Activated naive CD8-positive, alpha-beta T cell treated with anti-CD3 and anti-CD28 coated beads for 36 hours (primary cell): ENCODE measurements around the gene OR52H1. TPM values are rescaled to one million over a fixed set of nuclear protein-coding genes. Genes with fewer than 3 reads are reported as not detected.
"Not testable (repeated sequence)": the region's sequence is repeated elsewhere in the genome, so short reads cannot be mapped to it uniquely, and the experiment has no call there.

Source experiments
- DNase-seq: peaks from one replicate; pipeline ENCODE4 v3.0.0; 2021
- H3K27ac Mint-ChIP-seq: one replicate; pipeline ENCODE4 v1.8.0; 2022; ENCODE audit warnings: mild to moderate bottlenecking, moderate library complexity, mixed read lengths
- H3K27me3 Mint-ChIP-seq: one replicate; pipeline ENCODE4 v1.8.0; 2022; ENCODE audit warnings: mild to moderate bottlenecking, mixed read lengths
- H3K36me3 Mint-ChIP-seq: one replicate; pipeline ENCODE4 v1.8.0; 2021; ENCODE audit warnings: mild to moderate bottlenecking, mixed read lengths
- H3K4me1 Mint-ChIP-seq: one replicate; pipeline ENCODE4 v1.8.0; 2021; ENCODE audit warnings: mixed read lengths
- H3K4me3 Mint-ChIP-seq: one replicate; pipeline ENCODE4 v1.8.0; 2022; ENCODE audit warnings: mild to moderate bottlenecking, moderate library complexity, mixed read lengths
- H3K9me3 Mint-ChIP-seq: one replicate; pipeline ENCODE4 v1.8.0; 2022; ENCODE audit warnings: mixed read lengths
- total RNA-seq, 2 experiments: library from RNA; stranded (reverse); gene quantifications; one replicate each; pipeline ENCODE4 v1.2.3, GENCODE V29; 2021

OR52H1 gene
- not detected for total RNA-seq

DNA sequence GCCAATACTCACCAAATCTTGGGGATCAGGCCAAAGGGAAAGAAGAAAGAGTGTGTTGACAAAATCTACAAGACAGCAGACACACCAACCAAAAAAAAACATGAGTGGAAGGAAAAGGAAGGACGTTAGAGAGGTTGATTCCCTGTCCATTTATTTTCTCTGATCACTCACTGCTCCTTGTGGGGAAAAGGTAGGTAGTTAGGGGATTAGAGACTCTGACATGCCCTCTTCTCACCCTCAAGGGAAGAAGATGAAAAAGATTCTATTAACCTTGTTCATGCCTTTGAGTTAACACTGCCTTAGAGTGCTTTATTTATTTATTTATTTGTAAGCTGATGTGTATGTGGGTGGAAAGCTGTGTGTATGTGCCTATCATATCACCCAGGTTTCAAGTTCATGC is at the start of gene OR52H1:
Gene OR52H1, minus strand, starts transcription at position 101 of the 400 bp plus-strand sequence. CDS start 3,035 bp downstream, outside the sequence.
- Mint-ChIP-seq H3K36me3 (no peaks in the 10 kb centered on the region), H3K27me3 (peaks cover 4% of the 10 kb centered on the region), H3K27ac (no peak within 1 kb of the TSS), H3K4me1 (no peaks in the 10 kb centered on the region), H3K4me3 (no peak within 1 kb of the TSS), H3K9me3 (no peaks in the 10 kb centered on the region)
- no peak for DNase-seq

DNA sequence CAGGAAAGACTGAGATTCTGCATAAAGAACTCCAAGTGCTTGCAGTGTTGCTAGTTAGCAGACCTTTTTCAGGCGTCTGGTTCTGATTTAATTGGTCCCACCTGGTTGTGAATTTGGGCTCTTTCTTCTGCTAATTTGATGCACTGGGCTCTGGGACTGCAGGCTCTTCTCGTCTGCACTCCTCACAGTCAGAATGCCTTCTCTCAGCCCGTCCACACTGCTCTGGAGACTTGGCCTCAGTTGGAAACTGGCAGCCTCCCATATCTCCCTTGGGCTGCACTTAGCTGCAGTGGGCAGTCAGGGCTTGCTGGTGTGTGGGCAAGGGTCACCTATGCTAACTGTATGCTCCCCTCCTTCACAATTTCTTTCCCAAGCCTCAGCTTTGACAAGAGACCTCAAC is 49.6 kb upstream of the OR52H1 start:
- Mint-ChIP-seq H3K4me1 (peaks cover 12% of the 10 kb centered on the region), H3K27ac (no peak overlapping the region), H3K4me3 (no peak overlapping the region), H3K27me3 (peaks cover 15% of the 10 kb centered on the region), H3K9me3 (no peaks in the 10 kb centered on the region), H3K36me3 (no peaks in the 10 kb centered on the region)
- no peak for DNase-seq

DNA sequence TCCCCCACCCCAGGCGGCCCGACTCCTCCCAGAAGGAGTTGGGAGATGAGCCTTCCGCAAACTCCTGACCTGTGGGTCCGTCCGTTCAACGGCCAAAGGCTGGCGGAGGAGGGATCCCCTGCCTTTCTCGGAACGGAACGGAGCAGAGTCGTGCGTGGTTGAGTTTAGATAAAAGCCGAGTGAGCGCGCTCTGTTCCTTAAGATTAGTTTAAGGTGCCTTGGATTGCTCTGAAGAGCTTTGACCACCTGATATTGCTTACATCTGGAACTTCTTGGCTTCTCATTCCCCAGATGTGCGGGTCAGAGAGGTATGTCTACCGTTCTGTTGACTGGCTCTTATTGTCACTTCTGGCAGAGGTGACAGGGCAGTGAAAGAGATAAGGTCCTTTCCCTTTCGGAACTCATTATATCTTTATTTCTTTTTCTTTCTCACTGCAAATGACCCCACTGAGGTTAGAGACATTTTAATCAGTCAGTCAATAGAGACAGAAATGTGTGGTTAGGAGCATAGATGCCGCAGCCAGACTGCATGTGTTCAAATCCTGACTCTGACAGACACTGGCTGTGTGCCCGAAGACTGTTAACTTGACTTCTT is 48.4 kb upstream of the OR52H1 start, which contains the start of gene TRIM6:
Gene TRIM6, plus strand, starts transcription at position 31 of the 595 bp plus-strand sequence. Its CDS starts 261 bp downstream, at position 292.
- peak within 1 kb of the TSS; percentile 56 for H3K27ac Mint-ChIP-seq
- DNase-seq: peak; percentile 6

DNA sequence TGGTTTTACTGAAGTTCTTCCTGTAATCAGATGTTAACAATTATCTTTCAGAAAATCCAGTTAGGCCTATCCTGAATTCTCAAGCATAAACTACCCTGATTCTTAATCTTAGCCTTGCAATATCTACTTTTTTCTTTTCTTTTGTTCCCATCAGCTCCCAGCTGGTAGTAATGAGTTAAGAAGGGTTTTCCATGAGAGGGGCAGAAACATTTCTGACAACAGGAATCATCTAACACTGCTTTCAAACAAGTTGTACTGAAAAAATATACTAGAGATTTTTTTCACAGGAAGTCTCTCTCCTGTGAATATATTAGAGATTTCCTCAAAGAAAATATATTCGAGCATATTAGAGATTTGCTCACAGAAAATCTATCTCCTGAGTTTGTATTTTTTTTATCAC is 44.8 kb upstream of the OR52H1 start:
- no peaks in the 10 kb centered on the region for H3K36me3 Mint-ChIP-seq
- no peak overlapping the region for H3K4me3 Mint-ChIP-seq
- DNase-seq: no peak
- H3K4me1 Mint-ChIP-seq: peaks cover 10% of the 10 kb centered on the region
- H3K9me3 Mint-ChIP-seq: no peaks in the 10 kb centered on the region
- H3K27me3 Mint-ChIP-seq: peaks cover 15% of the 10 kb centered on the region
- no peak overlapping the region for H3K27ac Mint-ChIP-seq

More for the DNA sequence above, 48.4 kb upstream of the OR52H1 start, which contains the start of gene TRIM6:
- Mint-ChIP-seq H3K36me3 (no peaks in the 10 kb centered on the region), H3K4me3 (peak within 1 kb of the TSS; percentile 83), H3K9me3 (no peaks in the 10 kb centered on the region), H3K27me3 (peaks cover 15% of the 10 kb centered on the region), H3K4me1 (peaks cover 12% of the 10 kb centered on the region)

DNA sequence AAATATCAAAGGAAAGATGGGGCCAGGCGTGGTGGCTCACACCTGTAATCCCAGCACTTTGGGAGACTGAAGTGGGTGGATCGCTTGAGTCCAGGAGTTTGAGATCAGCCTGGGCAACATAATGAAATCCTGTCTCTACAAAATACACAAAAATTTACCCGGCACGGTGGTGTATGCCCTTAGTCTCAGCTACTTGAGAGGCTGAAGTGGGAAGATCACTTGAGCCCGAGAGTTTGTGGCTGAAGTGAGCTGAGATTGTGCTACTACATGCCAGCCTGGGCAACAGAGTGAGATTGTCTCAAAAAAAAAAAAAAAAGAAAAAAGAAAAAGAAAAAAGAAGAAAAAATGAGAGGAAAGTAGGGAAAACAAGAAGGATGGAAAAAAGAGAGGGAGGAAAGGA is 44.3 kb upstream of the OR52H1 start:
- Mint-ChIP-seq H3K27me3 (peaks cover 15% of the 10 kb centered on the region), H3K4me3 (no peak overlapping the region), H3K4me1 (peaks cover 10% of the 10 kb centered on the region), H3K27ac (no peak overlapping the region), H3K36me3 (no peaks in the 10 kb centered on the region), H3K9me3 (no peaks in the 10 kb centered on the region)
- no peak for DNase-seq

DNA sequence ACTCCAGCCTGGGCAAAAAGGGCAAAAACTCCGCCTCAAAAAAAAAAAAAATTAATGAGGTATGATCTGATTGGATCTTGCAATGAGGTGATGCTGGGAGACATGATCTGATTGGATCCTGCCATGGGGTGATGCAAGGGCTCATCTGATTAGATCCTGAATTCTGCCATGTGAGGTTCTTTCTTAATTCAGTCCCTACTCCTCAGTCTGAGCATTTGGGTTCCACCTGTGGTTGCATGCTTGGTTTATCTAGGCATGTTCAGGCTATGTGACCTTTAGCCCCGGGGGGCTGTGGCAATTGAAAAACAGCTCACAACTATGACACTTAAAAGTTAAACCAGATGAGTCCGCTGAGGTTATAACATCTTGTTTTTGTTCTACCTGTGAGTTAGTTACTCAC is 43.3 kb upstream of the OR52H1 start:
- H3K27me3 Mint-ChIP-seq: peaks cover 10% of the 10 kb centered on the region
- H3K27ac Mint-ChIP-seq: no peak overlapping the region
- H3K4me1 Mint-ChIP-seq: peaks cover 6% of the 10 kb centered on the region
- no peak for DNase-seq
- no peaks in the 10 kb centered on the region for H3K9me3 Mint-ChIP-seq
- no peak overlapping the region for H3K4me3 Mint-ChIP-seq
- no peaks in the 10 kb centered on the region for H3K36me3 Mint-ChIP-seq

DNA sequence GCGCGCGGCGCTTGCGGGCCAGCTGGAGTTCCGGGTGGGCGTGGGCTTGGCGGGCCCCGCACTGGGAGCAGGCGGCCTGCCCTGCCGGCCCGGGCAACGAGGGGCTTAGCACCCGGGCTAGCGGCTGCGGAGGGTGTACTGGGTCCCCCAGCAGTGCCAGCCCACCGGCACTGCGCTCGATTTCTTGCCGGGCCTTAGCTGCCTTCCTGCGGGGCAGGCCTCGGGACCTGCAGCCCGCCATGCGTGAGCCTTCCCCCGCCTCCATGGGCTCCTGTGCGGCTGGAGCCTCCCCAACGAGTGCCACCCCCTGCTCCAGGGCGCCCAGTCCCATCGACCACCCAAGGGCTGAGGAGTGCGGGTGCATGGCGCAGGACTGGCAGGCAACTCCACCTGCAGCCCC is 41.6 kb upstream of the OR52H1 start:
- not testable (repeated sequence) for DNase-seq, H3K4me3 Mint-ChIP-seq, H3K9me3 Mint-ChIP-seq, H3K27me3 Mint-ChIP-seq, H3K4me1 Mint-ChIP-seq, H3K27ac Mint-ChIP-seq, H3K36me3 Mint-ChIP-seq

DNA sequence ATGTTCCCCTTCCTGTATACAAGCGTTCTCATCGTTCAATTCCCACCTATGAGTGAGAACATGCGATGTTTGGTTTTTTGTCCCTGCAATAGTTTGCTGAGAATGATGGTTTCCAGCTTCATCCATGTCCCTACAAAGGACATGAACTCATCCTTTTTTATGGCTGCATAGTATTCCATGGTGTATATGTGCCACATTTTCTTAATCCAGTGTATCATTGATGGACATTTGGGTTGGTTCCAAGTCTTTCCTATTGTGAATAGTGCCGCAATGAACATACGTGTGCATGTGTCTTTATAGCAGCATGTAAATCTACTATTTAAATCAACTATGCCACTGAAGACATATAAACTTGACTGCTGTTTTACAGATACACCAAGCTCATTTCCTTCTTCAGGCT is 36.1 kb upstream of the OR52H1 start:
- not testable (repeated sequence) for H3K4me1 Mint-ChIP-seq, H3K27ac Mint-ChIP-seq, H3K9me3 Mint-ChIP-seq, H3K4me3 Mint-ChIP-seq, H3K36me3 Mint-ChIP-seq, DNase-seq, H3K27me3 Mint-ChIP-seq

DNA sequence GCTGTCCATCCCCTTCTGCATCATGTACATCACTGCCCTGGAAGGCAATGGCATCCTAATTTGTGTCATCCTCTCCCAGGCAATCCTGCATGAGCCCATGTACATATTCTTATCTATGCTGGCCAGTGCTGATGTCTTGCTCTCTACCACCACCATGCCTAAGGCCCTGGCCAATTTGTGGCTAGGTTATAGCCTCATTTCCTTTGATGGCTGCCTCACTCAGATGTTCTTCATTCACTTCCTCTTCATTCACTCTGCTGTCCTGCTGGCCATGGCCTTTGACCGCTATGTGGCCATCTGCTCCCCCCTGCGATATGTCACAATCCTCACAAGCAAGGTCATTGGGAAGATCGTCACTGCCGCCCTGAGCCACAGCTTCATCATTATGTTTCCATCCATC is 32.7 kb upstream of the OR52H1 start:
- Mint-ChIP-seq H3K27me3 (no peaks in the 10 kb centered on the region), H3K27ac (no peak overlapping the region), H3K9me3 (no peaks in the 10 kb centered on the region), H3K36me3 (no peaks in the 10 kb centered on the region), H3K4me3 (no peak overlapping the region), H3K4me1 (no peaks in the 10 kb centered on the region)
- DNase-seq: no peak

DNA sequence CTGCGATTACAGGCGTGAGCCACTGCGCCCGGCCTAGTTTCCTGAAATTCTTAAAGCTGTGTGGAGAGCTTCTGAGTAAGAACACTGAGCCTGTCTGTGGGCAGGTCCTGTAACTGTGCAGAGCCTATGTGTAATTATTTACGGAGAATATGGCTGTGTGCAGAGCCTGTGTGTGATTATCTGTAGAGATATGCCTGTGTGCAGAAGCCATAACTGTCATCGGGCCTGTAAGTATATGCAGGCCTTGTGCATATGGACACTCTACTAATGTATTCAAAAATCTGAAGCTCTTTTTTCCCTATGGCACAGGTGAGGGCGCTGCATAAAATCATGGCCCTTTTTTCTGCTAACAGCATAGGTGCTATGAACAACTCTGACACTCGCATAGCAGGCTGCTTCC is 32.2 kb upstream of the OR52H1 start, which contains the start of gene OR52B6:
Gene OR52B6, plus strand, starts transcription at position 301 of the 400 bp plus-strand sequence. Its CDS starts 0 bp downstream, at position 301.
- H3K27me3 Mint-ChIP-seq: no peaks in the 10 kb centered on the region
- no peak for DNase-seq
- H3K27ac Mint-ChIP-seq: no peak within 1 kb of the TSS

DNA sequence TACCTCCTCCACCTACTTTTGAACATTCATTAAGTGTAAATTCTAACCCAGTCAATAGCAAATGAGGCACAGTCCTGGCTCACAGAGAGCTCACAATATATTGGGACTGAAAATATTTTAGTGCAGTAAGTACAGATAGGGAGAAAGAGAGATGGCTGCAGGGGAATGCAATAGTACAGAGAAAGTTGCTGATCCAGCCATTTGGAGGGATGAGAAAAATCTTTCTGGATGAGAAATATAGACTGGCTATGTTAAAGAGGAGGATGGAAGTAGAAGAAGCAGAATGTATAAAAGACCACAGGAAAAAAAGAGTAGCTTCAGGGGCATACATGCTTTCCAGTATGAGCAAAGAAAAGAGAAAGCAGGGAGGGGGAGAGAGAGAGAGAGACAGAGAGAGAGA is 28.8 kb upstream of the OR52H1 start:
- H3K9me3 Mint-ChIP-seq: no peaks in the 10 kb centered on the region
- no peak overlapping the region for H3K27ac Mint-ChIP-seq
- H3K36me3 Mint-ChIP-seq: no peaks in the 10 kb centered on the region
- DNase-seq: no peak
- H3K27me3 Mint-ChIP-seq: no peaks in the 10 kb centered on the region
- no peaks in the 10 kb centered on the region for H3K4me1 Mint-ChIP-seq
- no peak overlapping the region for H3K4me3 Mint-ChIP-seq

More for the DNA sequence above, 32.2 kb upstream of the OR52H1 start, which contains the start of gene OR52B6:
- Mint-ChIP-seq H3K9me3 (no peaks in the 10 kb centered on the region), H3K4me1 (no peaks in the 10 kb centered on the region), H3K36me3 (no peaks in the 10 kb centered on the region), H3K4me3 (no peak within 1 kb of the TSS)

DNA sequence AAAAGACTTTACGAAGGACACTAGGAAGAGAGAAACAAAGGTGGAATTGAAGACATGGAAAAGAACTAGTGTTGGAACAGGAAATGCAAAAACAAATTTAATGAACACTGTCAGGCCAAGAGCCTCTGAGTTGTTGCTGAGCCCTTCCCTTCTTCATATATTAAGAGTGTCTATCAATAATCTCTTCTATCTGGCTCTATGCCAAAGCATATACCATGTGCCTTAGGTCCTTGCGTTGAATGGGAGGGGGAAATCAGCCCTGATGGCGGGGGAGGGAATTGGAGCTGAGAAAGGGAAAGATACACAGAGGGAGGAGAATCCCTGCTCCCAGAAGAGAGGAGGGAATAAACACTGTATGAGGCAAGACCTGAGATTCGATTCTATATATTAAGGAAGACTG is 26.8 kb upstream of the OR52H1 start:
- no peak overlapping the region for H3K27ac Mint-ChIP-seq
- H3K27me3 Mint-ChIP-seq: no peaks in the 10 kb centered on the region
- no peaks in the 10 kb centered on the region for H3K4me1 Mint-ChIP-seq
- no peak for DNase-seq
- H3K9me3 Mint-ChIP-seq: no peaks in the 10 kb centered on the region
- H3K36me3 Mint-ChIP-seq: no peaks in the 10 kb centered on the region
- H3K4me3 Mint-ChIP-seq: no peak overlapping the region

DNA sequence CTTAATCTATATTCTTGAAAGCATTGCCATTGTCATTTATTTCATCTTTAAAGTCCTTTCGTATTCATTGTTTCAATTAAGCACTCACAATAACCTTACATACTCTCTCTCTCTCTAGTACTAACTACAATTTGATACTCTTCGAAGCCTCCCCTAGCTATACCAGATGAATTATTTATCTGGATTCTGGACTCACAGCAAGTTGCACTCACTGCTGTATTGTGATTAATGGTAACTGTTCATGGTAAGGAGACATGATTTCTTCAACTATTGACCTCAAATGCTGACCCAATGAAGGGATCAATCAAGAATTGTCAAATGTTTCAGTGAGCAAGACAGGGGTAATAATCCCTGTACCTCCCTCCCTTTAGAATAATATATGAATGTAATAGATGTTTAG is 26.3 kb upstream of the OR52H1 start:
- Mint-ChIP-seq H3K36me3 (no peaks in the 10 kb centered on the region), H3K27ac (no peak overlapping the region), H3K4me1 (no peaks in the 10 kb centered on the region), H3K4me3 (no peak overlapping the region), H3K27me3 (no peaks in the 10 kb centered on the region), H3K9me3 (no peaks in the 10 kb centered on the region)
- no peak for DNase-seq

DNA sequence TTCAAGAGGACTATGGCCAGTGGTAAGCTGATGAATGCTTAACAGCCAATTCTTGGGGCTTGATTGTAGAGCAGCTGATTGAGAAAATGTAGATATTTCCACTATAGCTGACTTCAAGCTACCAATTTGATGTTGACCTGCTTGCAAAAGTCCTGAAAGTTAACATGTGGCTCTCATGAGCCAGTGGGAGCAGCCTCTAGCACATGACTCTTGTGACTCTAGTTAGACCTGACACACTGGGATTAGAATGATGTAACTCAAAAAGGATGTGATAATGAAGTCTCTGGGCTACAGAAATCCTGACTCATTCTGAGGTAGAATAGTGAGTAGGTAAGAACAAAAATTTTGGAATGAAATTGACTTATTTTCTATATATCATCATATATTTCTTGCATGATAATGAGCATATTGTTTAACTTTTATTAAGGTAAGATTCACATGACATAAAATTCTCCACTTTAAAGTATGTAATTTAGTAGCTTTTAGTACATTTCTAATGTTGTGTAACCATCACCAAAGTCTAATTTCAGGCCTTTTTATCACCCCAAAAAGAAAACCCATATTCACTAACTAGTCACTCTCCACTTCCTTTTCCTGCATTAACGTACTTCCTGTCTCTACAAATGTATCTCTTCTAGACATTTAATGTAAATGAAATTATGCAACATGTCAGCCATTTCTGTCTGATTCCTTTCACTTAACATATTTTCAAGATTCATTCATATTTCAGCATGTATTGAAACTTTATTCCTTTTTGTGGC is 16.1 kb upstream of the OR52H1 start:
- Mint-ChIP-seq H3K27ac (peak overlapping the region; percentile 38), H3K36me3 (no peaks in the 10 kb centered on the region), H3K4me3 (no peak overlapping the region), H3K4me1 (peaks cover 3% of the 10 kb centered on the region), H3K27me3 (no peaks in the 10 kb centered on the region), H3K9me3 (peaks cover 7% of the 10 kb centered on the region)
- DNase-seq: no peak

DNA sequence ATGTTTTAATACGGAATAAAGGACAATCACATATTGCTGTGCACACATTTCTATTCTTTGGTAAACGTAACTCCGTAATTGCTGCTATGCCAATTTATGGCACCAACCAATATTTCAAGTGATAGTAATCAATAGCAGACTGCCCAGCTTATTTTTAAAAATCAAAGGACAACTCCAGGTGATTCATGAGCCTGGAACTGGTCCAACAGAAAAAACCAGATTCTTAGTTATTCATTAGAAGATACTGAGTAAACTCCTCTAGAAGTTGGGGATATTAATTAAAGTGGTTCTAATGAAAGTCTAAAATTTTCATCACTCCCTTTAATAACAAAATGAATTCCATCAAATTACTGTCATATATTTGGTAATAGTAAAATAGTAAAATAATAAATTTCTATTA is 9.4 kb upstream of the OR52H1 start:
- DNase-seq: no peak
- Mint-ChIP-seq H3K4me3 (no peak overlapping the region), H3K9me3 (no peaks in the 10 kb centered on the region), H3K27ac (no peak overlapping the region), H3K4me1 (no peaks in the 10 kb centered on the region), H3K36me3 (no peaks in the 10 kb centered on the region), H3K27me3 (no peaks in the 10 kb centered on the region)
